Activated T-cell treated with anti-CD3 and anti-CD28 coated beads, Interleukin-2, amount 50 U/mL, for 1 hour (primary cell): ENCODE measurements around the gene RABGAP1.
"Not testable (repeated sequence)": the region's sequence is repeated elsewhere in the genome, so short reads cannot be mapped to it uniquely, and the experiment has no call there.

Experiments
- DNase-seq: peaks from one replicate; pipeline ENCODE4 v3.0.0-alpha.2; 2020

The RABGAP1 gene

GRCh38 chr9:122940749-122941581, at the start of gene RABGAP1:
Gene RABGAP1, plus strand, starts transcription at chr9:122941020. Its CDS starts 16,040 bp downstream, at chr9:122957060.
- peak; percentile 96 for DNase-seq

- no peak for DNase-seq
Observed at GRCh38 chr9:122897969-122898368, 42.9 kb upstream of the RABGAP1 start.

- no peak for DNase-seq
Observed at GRCh38 chr9:122900791-122901190, 40.0 kb upstream of the RABGAP1 start.

- no peak for DNase-seq
Observed at GRCh38 chr9:122904466-122904822, 36.4 kb upstream of the RABGAP1 start.

GRCh38 chr9:122904823-122905710, 35.8 kb upstream of the RABGAP1 start, which contains the start of gene RC3H2:
Gene RC3H2, minus strand, starts transcription at chr9:122905359. Its CDS starts 7,850 bp downstream, at chr9:122897509.
- DNase-seq, result peak; percentile 95

GRCh38 chr9:122906122-122906521, 34.7 kb upstream of the RABGAP1 start:
- not testable (repeated sequence) for DNase-seq

DNA sequence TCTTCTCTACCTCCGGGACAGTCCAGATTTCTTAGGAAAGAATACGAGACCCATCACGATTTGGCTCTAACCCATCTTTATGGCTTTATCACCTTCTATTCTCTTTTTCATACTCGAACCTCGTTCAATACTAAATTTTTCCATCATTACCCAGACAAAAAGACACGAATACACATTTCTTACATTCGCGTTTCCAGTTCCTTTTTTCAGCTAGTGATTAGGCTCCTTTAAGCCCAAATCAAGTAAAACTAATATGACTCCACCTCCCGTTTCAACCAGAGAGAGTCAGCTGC, 28.2 kb upstream of the RABGAP1 start:
- DNase-seq, result no peak

- DNase-seq, result peak; percentile 76
Observed at GRCh38 chr9:122912964-122913673, 27.7 kb upstream of the RABGAP1 start, which contains the start of gene ZBTB6. Gene ZBTB6, minus strand, starts transcription at chr9:122913323. Its CDS starts 1,251 bp downstream, at chr9:122912072.

DNA sequence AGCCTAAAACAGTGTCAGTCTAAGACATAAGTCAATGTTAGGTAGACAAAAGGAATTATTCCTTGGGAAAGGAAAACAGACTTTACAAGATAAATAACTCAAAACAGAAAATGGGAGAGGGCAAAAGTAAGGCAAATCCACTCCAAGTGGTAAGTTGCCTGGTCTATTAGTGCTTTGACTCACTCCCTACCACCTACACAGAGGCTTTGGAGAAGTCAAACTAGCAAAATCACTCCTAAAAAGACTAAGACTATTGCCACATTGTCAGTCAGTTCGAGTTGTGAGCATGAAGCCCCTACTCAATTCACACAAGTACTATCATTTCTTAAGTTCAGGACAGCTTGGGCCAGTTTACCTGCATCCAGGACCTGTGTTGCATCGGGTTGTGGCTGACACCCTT, 22.5 kb upstream of the RABGAP1 start:
- no peak for DNase-seq

DNA sequence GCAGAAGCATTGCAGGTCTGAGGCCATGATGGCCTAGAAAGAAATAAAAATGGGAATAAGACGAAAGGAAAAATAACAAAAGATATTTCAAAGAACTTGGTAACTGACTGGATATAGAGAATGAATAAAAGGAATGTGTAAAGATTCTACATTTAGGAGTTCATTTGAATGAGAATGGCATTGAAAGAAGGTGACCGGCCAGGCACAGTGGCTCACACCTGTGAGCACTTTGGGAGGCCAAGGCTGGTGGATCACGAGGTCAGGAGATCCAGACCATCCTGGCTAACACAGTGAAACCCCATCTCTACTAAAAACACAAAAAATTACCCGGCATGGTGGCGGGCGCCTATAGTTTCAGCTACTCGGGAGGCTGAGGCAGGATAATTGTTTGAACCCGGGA, 18.1 kb upstream of the RABGAP1 start:
- DNase-seq, result no peak

GRCh38 chr9:122923947-122924346, 16.9 kb upstream of the RABGAP1 start:
- no peak for DNase-seq

DNA sequence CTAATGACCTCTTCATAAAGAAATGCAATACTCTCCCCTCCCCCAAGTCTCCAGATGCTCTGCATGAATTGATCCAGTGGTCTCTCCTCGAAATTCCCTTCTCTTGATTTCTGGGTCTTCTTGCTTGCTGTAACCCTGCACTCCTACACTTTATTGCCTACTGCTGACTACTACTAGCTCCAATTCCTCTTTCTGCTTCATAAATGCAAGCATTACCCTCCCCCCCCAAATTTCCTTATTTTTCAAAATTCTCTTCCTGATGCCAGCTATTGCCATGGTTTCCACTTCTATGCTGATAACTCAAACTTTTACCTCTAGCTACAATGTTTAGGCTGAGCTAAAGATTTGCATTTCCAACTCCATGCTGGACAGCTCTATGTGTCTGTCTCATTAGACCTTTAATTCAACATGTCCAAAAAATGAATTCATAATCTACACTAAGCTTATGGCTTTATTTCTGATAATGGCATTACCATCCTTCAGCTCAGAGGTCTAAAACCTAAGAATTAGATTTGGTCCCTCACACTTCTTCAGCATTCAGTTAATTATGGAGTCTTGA, 10.9 kb upstream of the RABGAP1 start:
- DNase-seq, result no peak

GRCh38 chr9:122930541-122931225, 10.1 kb upstream of the RABGAP1 start:
- no peak for DNase-seq

GRCh38 chr9:122931226-122932121, 9.3 kb upstream of the RABGAP1 start, which contains the start of gene ZBTB26:
Gene ZBTB26, minus strand, starts transcription at chr9:122931512. Its CDS starts 11,578 bp downstream, at chr9:122919934.
- DNase-seq, result peak; percentile 87

- DNase-seq, result no peak
Observed at GRCh38 chr9:122936464-122936863, 4.4 kb upstream of the RABGAP1 start.

DNA sequence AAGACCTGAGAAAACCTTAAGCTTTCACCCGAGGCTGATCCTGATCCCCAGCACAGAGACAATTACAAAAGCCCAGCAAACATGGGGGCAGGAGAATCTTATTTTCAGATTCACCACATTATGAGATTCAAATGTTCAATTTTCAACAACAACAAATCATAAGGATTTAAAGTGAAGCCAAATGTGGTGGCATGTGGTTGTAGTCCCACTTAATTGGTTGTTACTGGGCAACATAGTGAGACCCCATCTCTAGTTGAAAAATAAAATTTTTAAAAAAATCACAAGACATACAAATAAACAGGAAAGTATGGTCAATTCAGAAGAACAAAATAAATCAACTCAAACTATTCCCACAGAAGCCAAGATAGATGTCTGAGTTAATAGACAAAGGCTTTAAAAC, 3.9 kb upstream of the RABGAP1 start:
- DNase-seq, result no peak

GRCh38 chr9:122939601-122940000, 1.2 kb upstream of the RABGAP1 start:
- no peak for DNase-seq

DNA sequence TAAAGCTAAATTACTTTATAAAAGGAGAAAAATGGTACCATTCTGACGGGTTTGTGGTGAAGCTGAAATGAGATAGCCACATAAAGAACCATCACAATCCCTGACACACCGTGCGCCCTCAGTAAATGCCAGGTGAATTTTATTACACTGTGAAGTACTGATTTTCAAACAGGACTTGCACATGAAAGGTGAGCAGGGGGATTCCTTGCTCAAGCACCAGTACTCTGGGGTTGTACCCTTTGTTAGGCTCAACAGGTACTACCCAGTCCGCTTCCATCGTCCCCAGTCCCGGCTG, 419 bp upstream of the RABGAP1 start:
- no peak for DNase-seq

DNA sequence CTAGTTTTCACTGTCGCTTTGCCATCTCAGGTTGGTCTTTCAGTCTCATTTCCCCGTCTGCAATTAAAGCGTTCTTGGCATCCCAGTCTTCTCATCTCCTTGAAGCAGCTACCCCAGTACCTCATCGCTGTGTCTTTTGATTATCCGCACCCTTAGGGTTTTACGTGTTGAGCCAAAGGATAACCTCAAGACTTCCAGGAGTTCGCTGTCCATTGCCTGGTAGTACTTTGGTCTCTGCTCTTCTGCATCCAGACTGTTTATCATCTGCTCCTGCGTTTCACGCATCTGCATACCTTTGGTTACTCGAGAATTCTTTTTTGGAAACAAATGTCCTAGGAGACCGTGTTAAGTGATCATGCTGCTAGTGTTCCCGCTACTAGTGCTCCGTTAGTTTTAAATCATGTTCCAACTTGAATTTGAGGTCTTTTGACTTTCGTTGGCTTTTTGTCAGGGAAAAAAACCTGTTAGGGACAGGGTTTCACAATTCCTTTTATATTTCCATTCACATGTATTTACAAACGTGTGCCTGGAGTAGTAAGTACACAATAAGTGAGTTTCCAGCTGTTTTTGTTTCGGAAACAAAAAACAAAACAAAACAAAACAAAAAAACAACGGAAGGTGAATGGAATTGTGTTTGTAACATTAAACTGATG, 888 bp downstream of the RABGAP1 start:
- DNase-seq, result no peak
